Loucy (cell line): ENCODE data around the gene EXOC8.

Experiments used
- CTCF ChIP-seq: fragments of 200-600 bp; sonication (generic); conservative IDR thresholded peaks from 2 replicates; pipeline ENCODE4 v1.5.1; 2014; ENCODE audit warnings: mild to moderate bottlenecking, antibody characterized with exemption, low read length
- EZH2phosphoT487 ChIP-seq: fragments of 200-600 bp; IDR thresholded peaks from 2 replicates; pipeline ENCODE4 v1.6.1; 2018; ENCODE audit warnings: antibody characterized with exemption, mild to moderate bottlenecking, moderate library complexity, borderline replicate concordance

- TF ChIP-seq CTCF (no peak), EZH2phosphoT487 (no peak)
Measured at GRCh38 chr1:231348442-231348841, 10.8 kb upstream of the EXOC8 start.
